GM12872 (cell line): ENCODE data around the gene RASSF5.

Experiments
- TF ChIP-seq, protein P1 (sequence below): IDR thresholded peaks from 3 replicates; pipeline ENCODE4 v1.5.1; 2011; ENCODE audit warnings: low read depth, mild to moderate bottlenecking, low read length, moderate library complexity; ENCODE audit not compliant: insufficient read depth

Gene RASSF5

GRCh38 chr1:206582971-206583706 is 75.8 kb downstream of the RASSF5 start:
- TF ChIP-seq, protein P1, sequence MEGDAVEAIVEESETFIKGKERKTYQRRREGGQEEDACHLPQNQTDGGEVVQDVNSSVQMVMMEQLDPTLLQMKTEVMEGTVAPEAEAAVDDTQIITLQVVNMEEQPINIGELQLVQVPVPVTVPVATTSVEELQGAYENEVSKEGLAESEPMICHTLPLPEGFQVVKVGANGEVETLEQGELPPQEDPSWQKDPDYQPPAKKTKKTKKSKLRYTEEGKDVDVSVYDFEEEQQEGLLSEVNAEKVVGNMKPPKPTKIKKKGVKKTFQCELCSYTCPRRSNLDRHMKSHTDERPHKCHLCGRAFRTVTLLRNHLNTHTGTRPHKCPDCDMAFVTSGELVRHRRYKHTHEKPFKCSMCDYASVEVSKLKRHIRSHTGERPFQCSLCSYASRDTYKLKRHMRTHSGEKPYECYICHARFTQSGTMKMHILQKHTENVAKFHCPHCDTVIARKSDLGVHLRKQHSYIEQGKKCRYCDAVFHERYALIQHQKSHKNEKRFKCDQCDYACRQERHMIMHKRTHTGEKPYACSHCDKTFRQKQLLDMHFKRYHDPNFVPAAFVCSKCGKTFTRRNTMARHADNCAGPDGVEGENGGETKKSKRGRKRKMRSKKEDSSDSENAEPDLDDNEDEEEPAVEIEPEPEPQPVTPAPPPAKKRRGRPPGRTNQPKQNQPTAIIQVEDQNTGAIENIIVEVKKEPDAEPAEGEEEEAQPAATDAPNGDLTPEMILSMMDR, result no peak

DNA sequence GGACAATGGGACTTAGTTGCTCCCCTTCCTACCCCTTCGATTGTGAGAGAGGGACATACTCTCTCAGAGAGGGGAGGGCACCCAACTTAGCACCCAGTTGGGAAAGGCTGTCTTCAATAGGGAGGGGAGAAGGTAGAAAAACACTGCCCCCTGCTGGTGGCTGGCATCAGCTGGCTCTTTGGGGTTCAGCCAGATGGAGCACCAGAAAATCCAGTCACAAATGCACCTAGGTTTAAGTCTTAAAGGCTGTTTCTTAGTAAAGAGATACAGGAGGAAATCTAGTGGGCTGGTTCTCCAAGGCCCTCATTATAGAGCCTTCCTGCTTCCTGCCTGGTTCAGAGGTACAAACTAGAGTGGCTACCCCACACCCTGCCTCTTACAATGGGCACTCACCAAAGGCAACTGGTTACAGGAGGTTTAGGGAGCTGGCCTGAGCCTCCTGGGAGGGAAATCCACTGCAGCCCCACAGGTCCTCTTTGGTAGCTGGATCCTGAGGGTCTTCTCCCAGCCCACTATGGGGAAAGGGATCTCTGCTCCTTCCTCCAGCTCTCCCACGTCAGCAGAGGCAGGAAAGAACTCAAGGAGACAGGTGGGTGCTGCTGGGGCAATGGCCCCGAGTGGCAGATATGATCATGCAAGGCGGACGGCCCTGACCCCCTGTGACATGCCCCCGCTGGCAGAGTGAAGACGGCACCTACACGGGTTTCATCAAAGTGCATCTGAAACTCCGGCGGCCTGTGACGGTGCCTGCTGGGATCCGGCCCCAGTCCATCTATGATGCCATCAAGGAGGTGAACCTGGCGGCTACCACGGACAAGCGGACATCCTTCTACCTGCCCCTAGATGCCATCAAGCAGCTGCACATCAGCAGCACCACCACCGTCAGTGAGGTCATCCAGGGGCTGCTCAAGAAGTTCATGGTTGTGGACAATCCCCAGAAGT is 76.6 kb downstream of the RASSF5 start:
- TF ChIP-seq, protein P1, result peak; percentile 94

DNA sequence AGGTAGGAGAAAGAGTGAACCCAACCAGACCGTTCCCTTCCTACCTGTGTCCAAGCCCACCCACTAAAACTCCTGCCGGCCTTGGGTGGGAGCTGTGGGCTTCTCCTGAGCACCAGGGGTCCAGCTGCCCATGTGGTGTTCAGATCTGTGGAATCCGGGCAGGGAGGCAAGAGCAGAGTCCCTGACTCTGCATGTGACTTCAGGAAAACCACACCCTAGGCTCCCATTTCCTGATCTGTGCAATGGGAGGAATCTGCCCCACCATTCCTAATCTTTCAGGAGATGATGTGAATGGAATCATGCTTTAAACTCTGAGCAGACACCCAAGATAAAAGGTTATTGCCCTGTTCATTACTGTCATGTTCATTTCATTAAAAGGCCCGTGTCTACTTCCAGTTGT is 77.4 kb downstream of the RASSF5 start:
- TF ChIP-seq, protein P1, result no peak

DNA sequence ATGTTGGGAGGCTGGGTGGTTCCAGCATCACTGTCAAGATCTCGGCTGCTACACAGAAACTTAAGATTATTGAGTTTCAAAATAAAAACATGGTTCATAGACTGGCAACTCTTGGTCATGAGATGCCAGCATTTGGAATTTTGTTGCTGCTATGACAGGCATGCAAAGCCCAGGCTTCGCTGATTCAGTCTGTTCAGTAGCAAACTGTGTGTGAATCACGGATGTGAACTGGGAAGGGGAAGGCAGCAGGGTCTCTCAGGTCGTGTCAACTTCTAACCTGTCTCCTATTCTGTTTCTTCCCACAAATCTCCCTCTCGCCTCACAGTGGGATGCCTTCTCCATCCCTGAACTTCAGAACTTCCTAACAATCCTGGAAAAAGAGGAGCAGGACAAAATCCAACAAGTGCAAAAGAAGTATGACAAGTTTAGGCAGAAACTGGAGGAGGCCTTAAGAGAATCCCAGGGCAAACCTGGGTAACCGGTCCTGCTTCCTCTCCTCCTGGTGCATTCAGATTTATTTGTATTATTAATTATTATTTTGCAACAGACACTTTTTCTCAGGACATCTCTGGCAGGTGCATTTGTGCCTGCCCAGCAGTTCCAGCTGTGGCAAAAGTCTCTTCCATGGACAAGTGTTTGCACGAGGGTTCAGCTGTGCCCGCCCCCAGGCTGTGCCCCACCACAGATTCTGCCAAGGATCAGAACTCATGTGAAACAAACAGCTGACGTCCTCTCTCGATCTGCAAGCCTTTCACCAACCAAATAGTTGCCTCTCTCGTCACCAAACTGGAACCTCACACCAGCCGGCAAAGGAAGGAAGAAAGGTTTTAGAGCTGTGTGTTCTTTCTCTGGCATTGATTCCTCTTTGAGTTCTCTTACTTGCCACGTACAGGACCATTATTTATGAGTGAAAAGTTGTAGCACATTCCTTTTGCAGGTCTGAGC is 79.4 kb downstream of the RASSF5 start:
- TF ChIP-seq, protein P1, result no peak

GRCh38 chr1:206587904-206588303 is 80.6 kb downstream of the RASSF5 start:
- TF ChIP-seq, protein P1, result no peak

- TF ChIP-seq, protein P1, result no peak
These were observed 81.2 kb downstream of the RASSF5 start for GRCh38 chr1:206588492-206588891.
